ENCODE results near the gene ATP9A. TPM values are rescaled to one million over a fixed set of nuclear protein-coding genes. Genes with fewer than 3 reads are reported as not detected.

Gene ATP9A
- total RNA-seq, 1 experiment from 2014 or later: 16.8 TPM

DNA sequence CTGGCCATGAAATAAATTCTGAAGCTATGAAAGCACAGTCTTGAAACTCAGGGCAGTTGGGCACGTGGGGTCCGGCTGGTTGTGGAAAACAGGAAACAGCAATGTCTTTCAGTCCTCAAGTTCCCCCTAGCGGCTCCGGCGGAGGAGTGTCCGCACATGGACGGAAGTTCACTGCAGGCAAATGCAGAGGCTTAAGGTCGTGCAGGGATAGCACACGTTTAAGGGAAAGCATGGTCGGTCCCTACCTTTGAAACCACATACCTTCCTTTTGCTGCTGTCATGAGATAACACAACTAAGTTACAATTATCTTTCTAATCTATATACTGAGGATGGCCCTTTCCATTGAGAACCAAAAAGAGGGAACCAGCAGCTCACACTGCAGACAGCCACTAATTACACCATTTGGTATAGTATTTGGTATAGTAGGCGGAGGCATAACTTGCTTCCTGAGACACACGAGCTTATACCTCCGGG lies 173.1 kb downstream of the ATP9A start:
- Histone ChIP-seq H3K9me2 (ENCODE audit: insufficient read depth) (no peaks in the 10 kb centered on the region), H4K20me1 (ENCODE audit: insufficient read depth) (no peaks in the 10 kb centered on the region), H3K27me3 (ENCODE audit: insufficient read depth, low read length) (no peaks in the 10 kb centered on the region), H3K9me3 (ENCODE audit: control insufficient read depth in 1 of 2, insufficient read depth in 1 of 2, low read depth in 1 of 2, low read length in 2 of 2) (no peaks in the 10 kb centered on the region), H3K4me1 (ENCODE audit: control insufficient read depth in 1 of 2, insufficient read depth in 2 of 2, low read length in 2 of 2) (peaks cover 6 to 11% of the 10 kb centered on the region in 2 experiments; a peak in 3 of 4 replicates), H3K27ac (ENCODE audit: low read depth, low read length) (no peak overlapping the region), H3K36me3 (ENCODE audit: control insufficient read depth in 1 of 2, insufficient read depth in 2 of 2, low read length in 2 of 2) (no peaks in the 10 kb centered on the region), H3K79me2 (ENCODE audit: insufficient read depth, low read length) (no peaks in the 10 kb centered on the region), H3K4me2 (ENCODE audit: low read length) (peak overlapping the region; percentile 19), H3K9ac (ENCODE audit: low read length) (peak overlapping the region; percentile 24), H3K4me3 (replicated peaks in 1 of 2; ENCODE audit: low read depth in 1 of 2, low read length in 2 of 2) (no peak overlapping the region), H2AFZ (ENCODE audit: low read depth, low read length, poor library complexity, severe bottlenecking) (peak overlapping the region; percentile 77)
- intact Hi-C loops (cut with micrococcal nuclease): loop anchor here (1.0 to 10.0 kb wide), 3 partner anchors 209 to 610 kb away; no protein-coding TSS in a partner anchor
- ChIA-PET POLR2A (no interaction called here), CTCF (interaction anchor here (0.6 to 4.9 kb wide), 27 partner anchors 9 to 664 kb away, joined by 3 to 56 read pairs (median 4); partner anchors contain the start of gene NFATC2), RAD21 (ENCODE audit: low non-redundant PET in 1 of 2, low total read pairs in 2 of 2, uncharacterized antibody in 2 of 2, unreplicated experiment in 2 of 2) (interaction anchor here (0.7 to 2.5 kb wide), 7 partner anchors 28 to 216 kb away, joined by 3 to 13 read pairs (median 4); no protein-coding TSS in a partner anchor)
- no TSS peak for BruUV-seq (replicated peaks)
- no peak for TF ChIP-seq EGR1 (IDR thresholded peaks at IDR 0.05; ENCODE audit: low read depth)
- TF ChIP-seq SP1 (IDR thresholded peaks at IDR 0.05; ENCODE audit: low read depth): no peak
- TF ChIP-seq POLR2A (IDR thresholded peaks at IDR 0.05; ENCODE audit: borderline replicate concordance, extremely low read depth, insufficient read depth, insufficient read length): no peak
- TF ChIP-seq, protein P1, sequence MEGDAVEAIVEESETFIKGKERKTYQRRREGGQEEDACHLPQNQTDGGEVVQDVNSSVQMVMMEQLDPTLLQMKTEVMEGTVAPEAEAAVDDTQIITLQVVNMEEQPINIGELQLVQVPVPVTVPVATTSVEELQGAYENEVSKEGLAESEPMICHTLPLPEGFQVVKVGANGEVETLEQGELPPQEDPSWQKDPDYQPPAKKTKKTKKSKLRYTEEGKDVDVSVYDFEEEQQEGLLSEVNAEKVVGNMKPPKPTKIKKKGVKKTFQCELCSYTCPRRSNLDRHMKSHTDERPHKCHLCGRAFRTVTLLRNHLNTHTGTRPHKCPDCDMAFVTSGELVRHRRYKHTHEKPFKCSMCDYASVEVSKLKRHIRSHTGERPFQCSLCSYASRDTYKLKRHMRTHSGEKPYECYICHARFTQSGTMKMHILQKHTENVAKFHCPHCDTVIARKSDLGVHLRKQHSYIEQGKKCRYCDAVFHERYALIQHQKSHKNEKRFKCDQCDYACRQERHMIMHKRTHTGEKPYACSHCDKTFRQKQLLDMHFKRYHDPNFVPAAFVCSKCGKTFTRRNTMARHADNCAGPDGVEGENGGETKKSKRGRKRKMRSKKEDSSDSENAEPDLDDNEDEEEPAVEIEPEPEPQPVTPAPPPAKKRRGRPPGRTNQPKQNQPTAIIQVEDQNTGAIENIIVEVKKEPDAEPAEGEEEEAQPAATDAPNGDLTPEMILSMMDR (IDR thresholded peaks at IDR 0.05 in 2 of 3, conservative IDR thresholded peaks at IDR 0.05 in 1 of 3; ENCODE audit: borderline replicate concordance in 1 of 3, insufficient read depth in 1 of 3, low read depth in 2 of 3, low read length in 2 of 3): peak; percentile 75 to 89 (median 88)
- TF ChIP-seq, protein P2, sequence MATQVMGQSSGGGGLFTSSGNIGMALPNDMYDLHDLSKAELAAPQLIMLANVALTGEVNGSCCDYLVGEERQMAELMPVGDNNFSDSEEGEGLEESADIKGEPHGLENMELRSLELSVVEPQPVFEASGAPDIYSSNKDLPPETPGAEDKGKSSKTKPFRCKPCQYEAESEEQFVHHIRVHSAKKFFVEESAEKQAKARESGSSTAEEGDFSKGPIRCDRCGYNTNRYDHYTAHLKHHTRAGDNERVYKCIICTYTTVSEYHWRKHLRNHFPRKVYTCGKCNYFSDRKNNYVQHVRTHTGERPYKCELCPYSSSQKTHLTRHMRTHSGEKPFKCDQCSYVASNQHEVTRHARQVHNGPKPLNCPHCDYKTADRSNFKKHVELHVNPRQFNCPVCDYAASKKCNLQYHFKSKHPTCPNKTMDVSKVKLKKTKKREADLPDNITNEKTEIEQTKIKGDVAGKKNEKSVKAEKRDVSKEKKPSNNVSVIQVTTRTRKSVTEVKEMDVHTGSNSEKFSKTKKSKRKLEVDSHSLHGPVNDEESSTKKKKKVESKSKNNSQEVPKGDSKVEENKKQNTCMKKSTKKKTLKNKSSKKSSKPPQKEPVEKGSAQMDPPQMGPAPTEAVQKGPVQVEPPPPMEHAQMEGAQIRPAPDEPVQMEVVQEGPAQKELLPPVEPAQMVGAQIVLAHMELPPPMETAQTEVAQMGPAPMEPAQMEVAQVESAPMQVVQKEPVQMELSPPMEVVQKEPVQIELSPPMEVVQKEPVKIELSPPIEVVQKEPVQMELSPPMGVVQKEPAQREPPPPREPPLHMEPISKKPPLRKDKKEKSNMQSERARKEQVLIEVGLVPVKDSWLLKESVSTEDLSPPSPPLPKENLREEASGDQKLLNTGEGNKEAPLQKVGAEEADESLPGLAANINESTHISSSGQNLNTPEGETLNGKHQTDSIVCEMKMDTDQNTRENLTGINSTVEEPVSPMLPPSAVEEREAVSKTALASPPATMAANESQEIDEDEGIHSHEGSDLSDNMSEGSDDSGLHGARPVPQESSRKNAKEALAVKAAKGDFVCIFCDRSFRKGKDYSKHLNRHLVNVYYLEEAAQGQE (IDR thresholded peaks at IDR 0.05; ENCODE audit: low read depth): no peak
- TF ChIP-seq JUND (IDR thresholded peaks at IDR 0.05): no peak
- TF ChIP-seq, protein P3, sequence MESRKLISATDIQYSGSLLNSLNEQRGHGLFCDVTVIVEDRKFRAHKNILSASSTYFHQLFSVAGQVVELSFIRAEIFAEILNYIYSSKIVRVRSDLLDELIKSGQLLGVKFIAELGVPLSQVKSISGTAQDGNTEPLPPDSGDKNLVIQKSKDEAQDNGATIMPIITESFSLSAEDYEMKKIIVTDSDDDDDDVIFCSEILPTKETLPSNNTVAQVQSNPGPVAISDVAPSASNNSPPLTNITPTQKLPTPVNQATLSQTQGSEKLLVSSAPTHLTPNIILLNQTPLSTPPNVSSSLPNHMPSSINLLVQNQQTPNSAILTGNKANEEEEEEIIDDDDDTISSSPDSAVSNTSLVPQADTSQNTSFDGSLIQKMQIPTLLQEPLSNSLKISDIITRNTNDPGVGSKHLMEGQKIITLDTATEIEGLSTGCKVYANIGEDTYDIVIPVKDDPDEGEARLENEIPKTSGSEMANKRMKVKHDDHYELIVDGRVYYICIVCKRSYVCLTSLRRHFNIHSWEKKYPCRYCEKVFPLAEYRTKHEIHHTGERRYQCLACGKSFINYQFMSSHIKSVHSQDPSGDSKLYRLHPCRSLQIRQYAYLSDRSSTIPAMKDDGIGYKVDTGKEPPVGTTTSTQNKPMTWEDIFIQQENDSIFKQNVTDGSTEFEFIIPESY (IDR thresholded peaks at IDR 0.05; ENCODE audit: extremely low read depth, insufficient replicate concordance, low read length): no peak
- TF ChIP-seq, protein P4, sequence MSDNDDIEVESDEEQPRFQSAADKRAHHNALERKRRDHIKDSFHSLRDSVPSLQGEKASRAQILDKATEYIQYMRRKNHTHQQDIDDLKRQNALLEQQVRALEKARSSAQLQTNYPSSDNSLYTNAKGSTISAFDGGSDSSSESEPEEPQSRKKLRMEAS (IDR thresholded peaks at IDR 0.05): peak; percentile 86
- TF ChIP-seq ZNF274 (IDR thresholded peaks at IDR 0.05; ENCODE audit: low read depth, low read length): no peak
- no peak for TF ChIP-seq SIN3A (IDR thresholded peaks at IDR 0.05; ENCODE audit: low read depth)
- no peak for TF ChIP-seq TCF7L2 (IDR thresholded peaks at IDR 0.05; ENCODE audit: borderline replicate concordance, extremely low read depth, insufficient read depth, insufficient read length)
- TF ChIP-seq RAD21 (IDR thresholded peaks at IDR 0.05; ENCODE audit: low read depth): peak; percentile 97
- no peak for TF ChIP-seq SRF (IDR thresholded peaks at IDR 0.05; ENCODE audit: low read depth)
- no peak for TF ChIP-seq EZH2phosphoT487 (IDR thresholded peaks at IDR 0.05; ENCODE audit: borderline replicate concordance)
- TF ChIP-seq CEBPB (IDR thresholded peaks at IDR 0.05; ENCODE audit: low read depth): no peak
- ATAC-seq (peak; percentile 99), DNase-seq (ENCODE audit: low read depth, low spot score) (peak; percentile 73)

Data from HCT116 (cell line).